ENCODE results near the gene AARSD1. TPM values are rescaled to one million over a fixed set of nuclear protein-coding genes. Genes with fewer than 3 reads are reported as not detected.
"Not testable (repeated sequence)": the region's sequence is repeated elsewhere in the genome, so short reads cannot be mapped to it uniquely, and the experiment has no call there.

Gene AARSD1
- total and polyA plus RNA-seq, 2 experiments from 2014 or later: 25.7 to 74.4 TPM

DNA sequence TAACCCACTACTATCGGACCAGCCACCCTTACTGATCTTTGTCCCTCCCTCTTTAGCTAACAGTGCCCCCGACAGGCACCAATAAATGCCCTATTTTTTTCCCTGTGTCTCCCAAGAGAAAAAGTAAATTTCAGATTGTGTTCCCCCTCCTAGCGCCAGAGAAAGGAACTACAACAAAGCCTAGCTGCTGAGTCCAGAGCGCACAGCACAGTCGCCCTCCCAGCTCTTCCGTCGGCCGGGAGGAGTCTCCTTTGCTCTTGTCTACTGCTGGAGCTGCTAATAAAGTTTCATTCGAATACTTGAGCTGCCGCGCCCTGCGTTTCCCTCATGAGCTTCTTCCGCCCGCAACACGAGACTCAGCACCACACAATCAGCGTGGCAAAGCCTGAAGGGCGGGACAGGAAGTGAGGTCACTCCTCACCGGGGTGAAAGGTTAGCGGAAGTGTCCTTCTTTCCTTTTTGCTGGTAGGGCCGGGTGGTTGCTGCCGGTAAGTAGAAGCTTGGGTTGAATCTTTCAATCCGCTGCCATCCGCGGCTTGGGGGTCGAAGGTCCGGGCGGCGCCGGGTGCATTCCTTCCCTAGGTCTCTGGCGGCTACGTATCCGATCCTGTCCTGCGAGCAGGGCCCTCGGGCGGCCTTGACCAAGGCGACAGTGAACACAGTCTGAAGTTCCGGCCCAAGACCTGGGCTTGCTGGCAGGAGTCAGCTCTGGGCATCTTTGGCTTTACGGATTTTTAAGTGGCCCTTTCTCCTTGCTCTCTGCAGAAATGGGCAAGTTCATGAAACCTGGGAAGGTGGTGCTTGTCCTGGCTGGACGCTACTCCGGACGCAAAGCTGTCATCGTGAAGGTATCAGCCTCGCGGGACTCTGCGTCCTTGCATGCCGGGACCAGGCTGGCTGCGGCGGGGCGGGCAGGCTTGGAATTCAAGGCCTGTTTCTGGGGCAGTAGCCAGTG lies 34.0 kb upstream of the AARSD1 start, which contains the start of gene RPL27:
TSS of gene RPL27 (plus strand) at position 436 of the 955 bp plus-strand sequence. CDS start at position 768, 332 bp downstream.
- Histone ChIP-seq H3K27me3 (ENCODE audit: insufficient read depth) (no peaks in the 10 kb centered on the region), H3F3A (replicated peaks; ENCODE audit: low read depth) (peaks cover 50% of the 10 kb centered on the region), H3K79me2 (replicated peaks; ENCODE audit: insufficient read depth) (peaks cover 21% of the 10 kb centered on the region), H3K4me1 (ENCODE audit: insufficient read depth) (peaks cover 13% of the 10 kb centered on the region), H2AFZ (peak within 1 kb of the TSS; percentile 74; the same call in 1 of the 2 replicates), H4K20me1 (replicated peaks; ENCODE audit: insufficient read depth) (peaks cover 32% of the 10 kb centered on the region), H3K27ac (ENCODE audit: low read depth) (peak within 1 kb of the TSS; percentile 88), H3K4me3 (peak within 1 kb of the TSS; percentile 73), H3K4me2 (peak within 1 kb of the TSS; percentile 99), H3K36me3 (ENCODE audit: insufficient read depth) (peaks cover 43% of the 10 kb centered on the region), H3K9me2 (ENCODE audit: insufficient read depth) (no peaks in the 10 kb centered on the region)
- Mint-ChIP-seq H3K9me3 (no peaks in the 10 kb centered on the region), H3K27ac (peak within 1 kb of the TSS; percentile 99), H3K4me1 (peaks cover 15% of the 10 kb centered on the region), H3K27me3 (ENCODE audit: insufficient read depth, low read depth, poor library complexity) (peaks cover 23% of the 10 kb centered on the region), H3K36me3 (ENCODE audit: low read depth) (peaks cover 58% of the 10 kb centered on the region), H3K4me3 (peak within 1 kb of the TSS; percentile 98)
- ATAC-seq (peak; percentile 94), DNase-seq (ENCODE audit: low spot score) (peak; percentile 100)
- TF ChIP-seq, protein P1, sequence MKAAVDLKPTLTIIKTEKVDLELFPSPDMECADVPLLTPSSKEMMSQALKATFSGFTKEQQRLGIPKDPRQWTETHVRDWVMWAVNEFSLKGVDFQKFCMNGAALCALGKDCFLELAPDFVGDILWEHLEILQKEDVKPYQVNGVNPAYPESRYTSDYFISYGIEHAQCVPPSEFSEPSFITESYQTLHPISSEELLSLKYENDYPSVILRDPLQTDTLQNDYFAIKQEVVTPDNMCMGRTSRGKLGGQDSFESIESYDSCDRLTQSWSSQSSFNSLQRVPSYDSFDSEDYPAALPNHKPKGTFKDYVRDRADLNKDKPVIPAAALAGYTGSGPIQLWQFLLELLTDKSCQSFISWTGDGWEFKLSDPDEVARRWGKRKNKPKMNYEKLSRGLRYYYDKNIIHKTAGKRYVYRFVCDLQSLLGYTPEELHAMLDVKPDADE (IDR thresholded peaks at IDR 0.05): peak; percentile 94
- TF ChIP-seq ZNF114 (CRISPR knock-in tag; IDR thresholded peaks at IDR 0.05) (no peak), CREB1 (CRISPR knock-in tag; IDR thresholded peaks at IDR 0.05; ENCODE audit: low read depth) (peak; percentile 95), POLR2AphosphoS5 (IDR thresholded peaks at IDR 0.05; ENCODE audit: low read depth) (peak; percentile 78), NANOG (IDR thresholded peaks at IDR 0.05; ENCODE audit: borderline replicate concordance) (peak; percentile 26; the same call in 1 of the 2 replicates)
- TF ChIP-seq, protein P2, sequence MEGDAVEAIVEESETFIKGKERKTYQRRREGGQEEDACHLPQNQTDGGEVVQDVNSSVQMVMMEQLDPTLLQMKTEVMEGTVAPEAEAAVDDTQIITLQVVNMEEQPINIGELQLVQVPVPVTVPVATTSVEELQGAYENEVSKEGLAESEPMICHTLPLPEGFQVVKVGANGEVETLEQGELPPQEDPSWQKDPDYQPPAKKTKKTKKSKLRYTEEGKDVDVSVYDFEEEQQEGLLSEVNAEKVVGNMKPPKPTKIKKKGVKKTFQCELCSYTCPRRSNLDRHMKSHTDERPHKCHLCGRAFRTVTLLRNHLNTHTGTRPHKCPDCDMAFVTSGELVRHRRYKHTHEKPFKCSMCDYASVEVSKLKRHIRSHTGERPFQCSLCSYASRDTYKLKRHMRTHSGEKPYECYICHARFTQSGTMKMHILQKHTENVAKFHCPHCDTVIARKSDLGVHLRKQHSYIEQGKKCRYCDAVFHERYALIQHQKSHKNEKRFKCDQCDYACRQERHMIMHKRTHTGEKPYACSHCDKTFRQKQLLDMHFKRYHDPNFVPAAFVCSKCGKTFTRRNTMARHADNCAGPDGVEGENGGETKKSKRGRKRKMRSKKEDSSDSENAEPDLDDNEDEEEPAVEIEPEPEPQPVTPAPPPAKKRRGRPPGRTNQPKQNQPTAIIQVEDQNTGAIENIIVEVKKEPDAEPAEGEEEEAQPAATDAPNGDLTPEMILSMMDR (conservative IDR thresholded peaks at IDR 0.05; ENCODE audit: low read depth in 2 of 2): peak; percentile 75 to 78

DNA sequence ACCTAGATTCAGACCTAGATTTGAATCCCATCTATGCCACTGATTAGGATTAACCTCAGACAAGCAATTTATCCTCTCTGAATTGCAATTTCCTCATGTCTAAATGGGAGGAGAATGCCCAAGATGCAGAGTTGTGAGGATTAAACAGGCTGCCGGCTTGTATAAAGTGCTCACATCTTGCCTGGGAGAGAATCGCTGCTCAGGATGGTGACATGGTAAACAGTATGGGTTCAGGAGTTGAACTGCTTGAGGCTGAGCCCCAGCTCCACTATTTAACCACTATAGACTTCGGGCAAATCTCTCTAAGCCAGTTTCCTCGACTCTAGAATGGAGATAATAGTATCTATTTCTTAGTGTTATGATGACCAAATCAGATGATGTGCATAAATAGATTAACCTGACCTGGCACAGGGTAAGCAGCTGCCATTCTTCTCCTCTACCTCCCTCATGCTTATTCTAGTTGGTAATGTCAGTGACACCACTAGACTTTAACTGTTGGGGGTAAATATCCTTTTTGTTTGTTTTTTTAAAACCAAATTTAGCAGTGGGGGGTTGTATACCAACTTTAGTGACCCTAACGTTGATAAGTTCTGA lies 33.2 kb upstream of the AARSD1 start:
- Histone ChIP-seq H3K27ac (ENCODE audit: low read depth) (0 out of 2 replicates have a peak overlapping the region, but pooled peaks have one; percentile 2), H3F3A (replicated peaks; ENCODE audit: low read depth) (peaks cover 42% of the 10 kb centered on the region), H3K4me1 (ENCODE audit: insufficient read depth) (peaks cover 13% of the 10 kb centered on the region), H3K4me3 (peak overlapping the region; percentile 42), H3K36me3 (ENCODE audit: insufficient read depth) (peaks cover 40% of the 10 kb centered on the region), H3K79me2 (replicated peaks; ENCODE audit: insufficient read depth) (peaks cover 21% of the 10 kb centered on the region), H4K20me1 (replicated peaks; ENCODE audit: insufficient read depth) (peaks cover 24% of the 10 kb centered on the region), H3K9me2 (ENCODE audit: insufficient read depth) (no peaks in the 10 kb centered on the region), H3K27me3 (ENCODE audit: insufficient read depth) (no peaks in the 10 kb centered on the region), H2AFZ (peak overlapping the region; percentile 74; the same call in 1 of the 2 replicates), H3K4me2 (peak overlapping the region; percentile 69)
- Mint-ChIP-seq H3K4me3 (peak overlapping the region; percentile 98), H3K27ac (peak overlapping the region; percentile 99), H3K36me3 (ENCODE audit: low read depth) (peaks cover 58% of the 10 kb centered on the region), H3K4me1 (peaks cover 15% of the 10 kb centered on the region), H3K27me3 (ENCODE audit: insufficient read depth, low read depth, poor library complexity) (peaks cover 23% of the 10 kb centered on the region), H3K9me3 (no peaks in the 10 kb centered on the region)
- ATAC-seq: peak; percentile 4; the same call in 2 of the 3 replicates
- no peak for DNase-seq (ENCODE audit: low spot score)
- no peak for TF ChIP-seq ZNF114 (CRISPR knock-in tag; IDR thresholded peaks at IDR 0.05)

DNA sequence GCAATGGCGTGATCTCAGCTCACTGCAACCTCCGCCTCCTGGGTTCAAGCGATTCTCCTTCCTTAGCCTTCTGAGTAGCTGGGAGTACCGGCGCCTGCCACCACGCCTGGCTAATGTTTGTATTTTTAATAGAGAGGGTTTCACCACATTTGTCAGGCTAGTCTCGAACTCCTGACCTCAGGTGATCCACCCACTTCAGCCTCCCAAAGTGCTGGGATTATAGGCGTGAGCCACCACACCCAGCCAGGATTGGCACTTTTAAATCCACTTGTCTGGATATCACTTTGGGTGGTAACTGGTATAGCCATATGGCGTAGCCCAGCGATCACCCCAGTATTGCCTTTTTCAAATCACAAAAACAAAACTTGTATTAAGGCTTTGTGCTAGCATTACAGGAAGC lies 29.7 kb upstream of the AARSD1 start:
- not testable (repeated sequence) for DNase-seq (ENCODE audit: low spot score); H3K79me2 ChIP-seq (replicated peaks; ENCODE audit: insufficient read depth); H3K9me2 ChIP-seq (ENCODE audit: insufficient read depth); H3K4me3 ChIP-seq; ATAC-seq; H3K27me3 ChIP-seq (ENCODE audit: insufficient read depth); H4K20me1 ChIP-seq (replicated peaks; ENCODE audit: insufficient read depth); H3K27ac Mint-ChIP-seq; H3K27ac ChIP-seq (ENCODE audit: low read depth); H3K4me2 ChIP-seq; H3K4me3 Mint-ChIP-seq; H3K27me3 Mint-ChIP-seq (ENCODE audit: insufficient read depth, low read depth, poor library complexity); H2AFZ ChIP-seq; H3K4me1 Mint-ChIP-seq; H3K9me3 Mint-ChIP-seq; H3K4me1 ChIP-seq (ENCODE audit: insufficient read depth)
- Histone ChIP-seq H3F3A (replicated peaks; ENCODE audit: low read depth) (peaks cover 11% of the 10 kb centered on the region; the same call in 1 of the 2 replicates), H3K36me3 (ENCODE audit: insufficient read depth) (peaks cover 14% of the 10 kb centered on the region)
- peaks cover 53% of the 10 kb centered on the region for H3K36me3 Mint-ChIP-seq (ENCODE audit: low read depth)

Data from GM23338 (cell line).